SK-N-SH (cell line): ENCODE measurements around the gene RABGGTA. TPM values are rescaled to one million over a fixed set of nuclear protein-coding genes. Genes with fewer than 3 reads are reported as not detected.

Experiments
- CTCF ChIA-PET: fragments of 300-600, 350-600 bp; formaldehyde crosslinking; extraction: SDS; loops from one replicate; lab custom pipeline; 2021; lab: Yijun Ruan, JAX
- POLR2A ChIA-PET: fragments of 350-600 bp; sonication (Branson Sonifier 250); formaldehyde crosslinking; extraction: SDS; loops from one replicate; lab custom pipeline; 2020; ENCODE audit warnings: antibody characterized with exemption, inconsistent platforms; lab: Yijun Ruan, JAX
- DNase-seq: peaks from one replicate; pipeline ENCODE4 v3.0.0; 2012
- H2AFZ ChIP-seq: fragments of 200-600 bp; sonication (generic); 2 replicates; pipeline ENCODE4 v1.8.1; 2016; ENCODE audit warnings: antibody characterized with exemption, mild to moderate bottlenecking, low read depth
- H3F3A ChIP-seq: fragments of 200-600 bp; sonication (generic); replicated peaks from 2 replicates; pipeline ENCODE3; 2016; ENCODE audit warnings: antibody characterized with exemption, mild to moderate bottlenecking; ENCODE audit not compliant: insufficient read depth
- H3K27ac ChIP-seq, 2 experiments: fragments of 200-500 bp in 1 of 2; fragments of 200-600 bp in 1 of 2; sonication (Bioruptor generic) in 1 of 2; sonication (generic), shearing (Covaris generic) in 1 of 2; 2 replicates each; pipeline versions ENCODE4 v1.5.1 to v1.6.1; 2014 to 2016; ENCODE audit warnings: low read depth in 2 of 2, inconsistent platforms in 1 of 2, low read length in 1 of 2, mild to moderate bottlenecking in 1 of 2, mixed read lengths in 1 of 2
- H3K27me3 ChIP-seq: fragments of 200-600 bp; sonication (generic), shearing (Covaris generic); 2 replicates; pipeline ENCODE4 v1.6.1; 2016; ENCODE audit warnings: mixed run types; ENCODE audit not compliant: insufficient read depth
- H3K36me3 ChIP-seq, 2 experiments: fragments of 200-500 bp in 1 of 2; fragments of 200-600 bp in 1 of 2; sonication (Bioruptor generic) in 1 of 2; sonication (generic) in 1 of 2; replicated peaks in 1 of 2; 2 replicates each; pipeline versions ENCODE3 to v1.5.1; 2014 to 2016; ENCODE audit warnings: low read length in 1 of 2, mild to moderate bottlenecking in 1 of 2; ENCODE audit not compliant: insufficient read depth in 2 of 2, control insufficient read depth in 1 of 2
- H3K4me1 ChIP-seq, 2 experiments: fragments of 200-500 bp in 1 of 2; fragments of 200-600 bp in 1 of 2; sonication (Bioruptor generic) in 1 of 2; sonication (generic), shearing (Covaris generic) in 1 of 2; 2 replicates each; pipeline versions ENCODE4 v1.5.1 to v1.6.1; 2014 to 2016; ENCODE audit warnings: low read depth in 1 of 2, low read length in 1 of 2, mixed run types in 1 of 2; ENCODE audit not compliant: insufficient read depth in 2 of 2, control insufficient read depth in 1 of 2
- H3K4me2 ChIP-seq: fragments of 200-600 bp; sonication (generic), shearing (Covaris generic); 2 replicates; pipeline ENCODE4 v1.6.1; 2017; ENCODE audit warnings: mixed run types
- H3K4me3 ChIP-seq, 2 experiments: fragments of 200-500 bp in 1 of 2; fragments of 200-600 bp in 1 of 2; sonication (Bioruptor generic) in 1 of 2; sonication (generic), shearing (Covaris generic) in 1 of 2; 2 replicates each; pipeline versions ENCODE4 v1.5.1 to v1.8.1; 2014 to 2016; ENCODE audit warnings: low read depth in 2 of 2, inconsistent platforms in 1 of 2, low read length in 1 of 2, mild to moderate bottlenecking in 1 of 2, mixed read lengths in 1 of 2, moderate library complexity in 1 of 2
- H3K79me2 ChIP-seq: fragments of 200-600 bp; sonication (generic); 2 replicates; pipeline ENCODE4 v1.8.1; 2017; ENCODE audit warnings: mild to moderate bottlenecking; ENCODE audit not compliant: insufficient read depth
- H3K9ac ChIP-seq: fragments of 200-600 bp; sonication (generic); 2 replicates; pipeline ENCODE4 v1.6.1; 2017; ENCODE audit warnings: mixed run types
- H3K9me2 ChIP-seq: fragments of 200-600 bp; sonication (generic); 2 replicates; pipeline ENCODE4 v1.6.1; 2017; ENCODE audit warnings: mixed run types
- H3K9me3 ChIP-seq: fragments of 200-600 bp; sonication (generic); 2 replicates; pipeline ENCODE4 v1.6.1; 2017; ENCODE audit warnings: mixed run types, mild to moderate bottlenecking, moderate library complexity
- H4K20me1 ChIP-seq: fragments of 200-600 bp; sonication (generic); 2 replicates; pipeline ENCODE4 v1.6.1; 2017; ENCODE audit warnings: mild to moderate bottlenecking, mixed run types; ENCODE audit not compliant: insufficient read depth
- CHD2 ChIP-seq: fragments of 150-350 bp; IDR thresholded peaks from 2 replicates; pipeline ENCODE4 v1.6.1; 2018; ENCODE audit warnings: low read length; ENCODE audit not compliant: partially characterized antibody
- ELF1 ChIP-seq: IDR thresholded peaks from 2 replicates; pipeline ENCODE4 v1.4.0; 2012
- EZH2phosphoT487 ChIP-seq: fragments of 200-600 bp; sonication (generic); IDR thresholded peaks from 2 replicates; pipeline ENCODE4 v1.6.1; 2017; ENCODE audit warnings: low read depth, mixed run types, mild to moderate bottlenecking, antibody characterized with exemption, moderate library complexity, borderline replicate concordance
- FOSL2 ChIP-seq: IDR thresholded peaks from 2 replicates; pipeline ENCODE4 v1.4.0; 2012; ENCODE audit warnings: low read depth, mild to moderate bottlenecking, moderate library complexity, borderline replicate concordance
- GATA2 ChIP-seq: sonication (generic); formaldehyde crosslinking; IDR thresholded peaks from 2 replicates; pipeline ENCODE4 v1.5.0; 2020; ENCODE audit warnings: mild to moderate bottlenecking, missing genetic modification reagents
- MAX ChIP-seq: IDR thresholded peaks from 2 replicates; pipeline ENCODE4 v1.4.0; 2012; ENCODE audit warnings: low read depth
- NFIC ChIP-seq: IDR thresholded peaks from 2 replicates; pipeline ENCODE4 v1.4.0; 2012; ENCODE audit warnings: borderline replicate concordance
- RFX5 ChIP-seq: IDR thresholded peaks from 2 replicates; pipeline ENCODE4 v1.6.1; 2012; ENCODE audit warnings: mild to moderate bottlenecking, improper control_type of control experiment, low read length
- SIN3A ChIP-seq: IDR thresholded peaks from 2 replicates; pipeline ENCODE4 v1.6.1; 2012; ENCODE audit warnings: low read depth, mild to moderate bottlenecking, low read length, moderate library complexity, borderline replicate concordance
- SMC3 ChIP-seq: IDR thresholded peaks from 2 replicates; pipeline ENCODE4 v1.6.1; 2012; ENCODE audit warnings: low read depth, low read length, improper control_type of control experiment
- TCF12 ChIP-seq: IDR thresholded peaks from 2 replicates; pipeline ENCODE4 v1.4.0; 2012
- TEAD4 ChIP-seq: IDR thresholded peaks from 2 replicates; pipeline ENCODE4 v1.4.0; 2012; ENCODE audit warnings: mild to moderate bottlenecking, borderline replicate concordance; ENCODE audit not compliant: insufficient read depth
- WGBS: methylation state at CpG from one replicate; pipeline ENCODE4 v1.1.6; 2017; ENCODE audit warnings: low lambda C conversion rate; 5-methylcytosine and 5-hydroxymethylcytosine counted together
- polyA plus RNA-seq, 3 experiments: library from polyadenylated mRNA; depleted of rRNA; stranded (reverse); fragments of >200 nt; gene quantifications; 2 replicates each; pipeline ENCODE4 v1.2.3, GENCODE V29; 2012
- TF ChIP-seq, protein P1 (sequence below): IDR thresholded peaks from 2 replicates; pipeline ENCODE4 v1.4.0; 2012; ENCODE audit warnings: low read depth, borderline replicate concordance
- TF ChIP-seq, protein P2 (sequence below): IDR thresholded peaks from 2 replicates; pipeline ENCODE4 v1.6.1; 2012; ENCODE audit warnings: mild to moderate bottlenecking, low read depth, low read length, moderate library complexity

RABGGTA gene
- polyA plus RNA-seq, 1 of the 3 experiments (the other 2 are of a cell fraction) = 59.4 TPM

GRCh38 chr14:24247422-24247821 lies 24.0 kb downstream of the RABGGTA start:
- Histone ChIP-seq H3K9ac (no peak overlapping the region), H3K4me3 (no peak overlapping the region), H3K4me1 (peaks cover 6 to 7% of the 10 kb centered on the region in 2 experiments; a peak in 1 of 4 replicates), H3K9me2 (no peaks in the 10 kb centered on the region), H3K27ac (no peak overlapping the region), H3K79me2 (no peaks in the 10 kb centered on the region), H3K9me3 (no peaks in the 10 kb centered on the region), H2AFZ (no peak overlapping the region), H3F3A (peaks cover 13% of the 10 kb centered on the region), H3K27me3 (no peaks in the 10 kb centered on the region), H4K20me1 (no peaks in the 10 kb centered on the region), H3K4me2 (no peak overlapping the region), H3K36me3 (no peaks in the 10 kb centered on the region)
- WGBS = 57% methylated on average over 7 of the region's 7 CpGs
- ChIA-PET POLR2A (interaction anchor here (1.1 kb wide), 1 partner anchor 61 kb away, joined by 4 read pairs; no protein-coding TSS in a partner anchor), CTCF (interaction anchor here (0.8 to 12.0 kb wide), 8 partner anchors 9 to 189 kb away, joined by 3 to 191 read pairs (median 4); partner anchors contain the start of genes CIDEB, DHRS1, NOP9 and RABGGTA)
- TF ChIP-seq, protein P1, sequence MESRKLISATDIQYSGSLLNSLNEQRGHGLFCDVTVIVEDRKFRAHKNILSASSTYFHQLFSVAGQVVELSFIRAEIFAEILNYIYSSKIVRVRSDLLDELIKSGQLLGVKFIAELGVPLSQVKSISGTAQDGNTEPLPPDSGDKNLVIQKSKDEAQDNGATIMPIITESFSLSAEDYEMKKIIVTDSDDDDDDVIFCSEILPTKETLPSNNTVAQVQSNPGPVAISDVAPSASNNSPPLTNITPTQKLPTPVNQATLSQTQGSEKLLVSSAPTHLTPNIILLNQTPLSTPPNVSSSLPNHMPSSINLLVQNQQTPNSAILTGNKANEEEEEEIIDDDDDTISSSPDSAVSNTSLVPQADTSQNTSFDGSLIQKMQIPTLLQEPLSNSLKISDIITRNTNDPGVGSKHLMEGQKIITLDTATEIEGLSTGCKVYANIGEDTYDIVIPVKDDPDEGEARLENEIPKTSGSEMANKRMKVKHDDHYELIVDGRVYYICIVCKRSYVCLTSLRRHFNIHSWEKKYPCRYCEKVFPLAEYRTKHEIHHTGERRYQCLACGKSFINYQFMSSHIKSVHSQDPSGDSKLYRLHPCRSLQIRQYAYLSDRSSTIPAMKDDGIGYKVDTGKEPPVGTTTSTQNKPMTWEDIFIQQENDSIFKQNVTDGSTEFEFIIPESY = no peak
- TF ChIP-seq CHD2 = no peak
- TF ChIP-seq EZH2phosphoT487 = no peak
- TF ChIP-seq SIN3A = no peak
- TF ChIP-seq SMC3 = no peak
- no peak for TF ChIP-seq TCF12
- TF ChIP-seq, protein P2, sequence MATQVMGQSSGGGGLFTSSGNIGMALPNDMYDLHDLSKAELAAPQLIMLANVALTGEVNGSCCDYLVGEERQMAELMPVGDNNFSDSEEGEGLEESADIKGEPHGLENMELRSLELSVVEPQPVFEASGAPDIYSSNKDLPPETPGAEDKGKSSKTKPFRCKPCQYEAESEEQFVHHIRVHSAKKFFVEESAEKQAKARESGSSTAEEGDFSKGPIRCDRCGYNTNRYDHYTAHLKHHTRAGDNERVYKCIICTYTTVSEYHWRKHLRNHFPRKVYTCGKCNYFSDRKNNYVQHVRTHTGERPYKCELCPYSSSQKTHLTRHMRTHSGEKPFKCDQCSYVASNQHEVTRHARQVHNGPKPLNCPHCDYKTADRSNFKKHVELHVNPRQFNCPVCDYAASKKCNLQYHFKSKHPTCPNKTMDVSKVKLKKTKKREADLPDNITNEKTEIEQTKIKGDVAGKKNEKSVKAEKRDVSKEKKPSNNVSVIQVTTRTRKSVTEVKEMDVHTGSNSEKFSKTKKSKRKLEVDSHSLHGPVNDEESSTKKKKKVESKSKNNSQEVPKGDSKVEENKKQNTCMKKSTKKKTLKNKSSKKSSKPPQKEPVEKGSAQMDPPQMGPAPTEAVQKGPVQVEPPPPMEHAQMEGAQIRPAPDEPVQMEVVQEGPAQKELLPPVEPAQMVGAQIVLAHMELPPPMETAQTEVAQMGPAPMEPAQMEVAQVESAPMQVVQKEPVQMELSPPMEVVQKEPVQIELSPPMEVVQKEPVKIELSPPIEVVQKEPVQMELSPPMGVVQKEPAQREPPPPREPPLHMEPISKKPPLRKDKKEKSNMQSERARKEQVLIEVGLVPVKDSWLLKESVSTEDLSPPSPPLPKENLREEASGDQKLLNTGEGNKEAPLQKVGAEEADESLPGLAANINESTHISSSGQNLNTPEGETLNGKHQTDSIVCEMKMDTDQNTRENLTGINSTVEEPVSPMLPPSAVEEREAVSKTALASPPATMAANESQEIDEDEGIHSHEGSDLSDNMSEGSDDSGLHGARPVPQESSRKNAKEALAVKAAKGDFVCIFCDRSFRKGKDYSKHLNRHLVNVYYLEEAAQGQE = no peak
- TF ChIP-seq TEAD4 = no peak
- DNase-seq = no peak

GRCh38 chr14:24246765-24247212 lies 24.6 kb downstream of the RABGGTA start:
- Histone ChIP-seq H3K4me2 (no peak overlapping the region), H3K9me2 (no peaks in the 10 kb centered on the region), H3K79me2 (peaks cover 2% of the 10 kb centered on the region), H3K27me3 (no peaks in the 10 kb centered on the region), H3K4me3 (no peak overlapping the region), H3K4me1 (peaks cover 7% of the 10 kb centered on the region in 2 experiments; a peak in 1 of 4 replicates), H3K36me3 (no peaks in the 10 kb centered on the region), H3K9ac (no peak overlapping the region), H3K9me3 (no peaks in the 10 kb centered on the region), H2AFZ (no peak overlapping the region), H3K27ac (no peak overlapping the region), H3F3A (peaks cover 13% of the 10 kb centered on the region), H4K20me1 (no peaks in the 10 kb centered on the region)
- ChIA-PET POLR2A (interaction anchor here (1.1 kb wide), 1 partner anchor 62 kb away, joined by 4 read pairs; no protein-coding TSS in a partner anchor), CTCF (interaction anchor here (1.1 to 12.0 kb wide), 8 partner anchors 10 to 190 kb away, joined by 3 to 191 read pairs (median 4); partner anchors contain the start of genes CIDEB, DHRS1, NOP9 and RABGGTA)
- 77% methylated on average over 3 of the region's 3 CpGs for WGBS
- no peak for DNase-seq
- TF ChIP-seq RFX5 (no peak), FOSL2 (no peak), SIN3A (no peak), TEAD4 (no peak), ELF1 (no peak), NFIC (no peak), TCF12 (no peak), MAX (no peak), GATA2 (CRISPR knock-in tag) (no peak)
- TF ChIP-seq, protein P2 = no peak
